ENCODE data around the gene OR8A1. TPM values are rescaled to one million over a fixed set of nuclear protein-coding genes. Genes with fewer than 3 reads are reported as not detected.

Gene OR8A1
- polyA plus RNA-seq (2011; rRNA removed) (not detected in 2 replicates), polyA minus RNA-seq (2011; rRNA and poly(A)+ RNA removed) (not detected in 2 replicates)

DNA sequence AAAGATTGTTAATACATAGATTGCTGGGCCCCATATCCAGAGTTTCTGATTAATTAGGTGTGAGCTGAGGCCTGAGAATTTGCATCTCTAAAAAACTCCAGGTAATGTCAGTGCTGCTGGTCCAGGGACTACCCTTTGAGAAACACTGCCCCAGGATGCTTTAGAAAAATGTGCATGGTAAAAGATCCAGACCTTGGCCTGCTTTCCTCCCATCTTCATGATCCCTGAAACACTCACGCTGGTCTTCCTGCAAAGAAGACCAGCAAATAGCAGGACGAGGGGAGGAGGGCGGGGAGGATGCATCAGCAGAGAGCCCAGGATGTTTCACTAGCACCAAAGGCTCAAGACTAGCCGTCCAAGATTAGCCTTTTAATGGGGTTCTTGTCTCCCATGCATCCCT lies at the start of gene OR8A1:
OR8A1 (plus strand) TSS at position 301 of the 400 bp plus-strand sequence. CDS start 123 bp downstream, outside the sequence.
- CTCF ChIA-PET = no interaction called here
- H3K4me3 ChIP-seq (ENCODE audit: low read depth, low read length) = no peak within 1 kb of the TSS
- DNase-seq (ENCODE audit: low read depth) = no peak
- H3K36me3 ChIP-seq (ENCODE audit: control insufficient read depth, insufficient read depth, low read length) = no peaks in the 10 kb centered on the region
- POLR2A ChIA-PET = no interaction called here
- no peaks in the 10 kb centered on the region for H3K27me3 ChIP-seq (ENCODE audit: control insufficient read depth, insufficient read depth, low read length)
- TF ChIP-seq, protein P1, sequence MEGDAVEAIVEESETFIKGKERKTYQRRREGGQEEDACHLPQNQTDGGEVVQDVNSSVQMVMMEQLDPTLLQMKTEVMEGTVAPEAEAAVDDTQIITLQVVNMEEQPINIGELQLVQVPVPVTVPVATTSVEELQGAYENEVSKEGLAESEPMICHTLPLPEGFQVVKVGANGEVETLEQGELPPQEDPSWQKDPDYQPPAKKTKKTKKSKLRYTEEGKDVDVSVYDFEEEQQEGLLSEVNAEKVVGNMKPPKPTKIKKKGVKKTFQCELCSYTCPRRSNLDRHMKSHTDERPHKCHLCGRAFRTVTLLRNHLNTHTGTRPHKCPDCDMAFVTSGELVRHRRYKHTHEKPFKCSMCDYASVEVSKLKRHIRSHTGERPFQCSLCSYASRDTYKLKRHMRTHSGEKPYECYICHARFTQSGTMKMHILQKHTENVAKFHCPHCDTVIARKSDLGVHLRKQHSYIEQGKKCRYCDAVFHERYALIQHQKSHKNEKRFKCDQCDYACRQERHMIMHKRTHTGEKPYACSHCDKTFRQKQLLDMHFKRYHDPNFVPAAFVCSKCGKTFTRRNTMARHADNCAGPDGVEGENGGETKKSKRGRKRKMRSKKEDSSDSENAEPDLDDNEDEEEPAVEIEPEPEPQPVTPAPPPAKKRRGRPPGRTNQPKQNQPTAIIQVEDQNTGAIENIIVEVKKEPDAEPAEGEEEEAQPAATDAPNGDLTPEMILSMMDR (IDR thresholded peaks at IDR 0.05; ENCODE audit: insufficient read depth, low read depth, low read length) = no peak

- CTCF ChIA-PET = no interaction called here
- TF ChIP-seq, protein P1 (IDR thresholded peaks at IDR 0.05; ENCODE audit: insufficient read depth, low read depth, low read length) = no peak
- POLR2A ChIA-PET = no interaction called here
- H3K4me3 ChIP-seq (ENCODE audit: low read depth, low read length) = no peak overlapping the region
- no peaks in the 10 kb centered on the region for H3K36me3 ChIP-seq (ENCODE audit: control insufficient read depth, insufficient read depth, low read length)
- DNase-seq (ENCODE audit: low read depth) = no peak
- H3K27me3 ChIP-seq (ENCODE audit: control insufficient read depth, insufficient read depth, low read length) = no peaks in the 10 kb centered on the region
These were observed 49.3 kb upstream of the OR8A1 start for GRCh38 chr11:124520550-124520854.

DNA sequence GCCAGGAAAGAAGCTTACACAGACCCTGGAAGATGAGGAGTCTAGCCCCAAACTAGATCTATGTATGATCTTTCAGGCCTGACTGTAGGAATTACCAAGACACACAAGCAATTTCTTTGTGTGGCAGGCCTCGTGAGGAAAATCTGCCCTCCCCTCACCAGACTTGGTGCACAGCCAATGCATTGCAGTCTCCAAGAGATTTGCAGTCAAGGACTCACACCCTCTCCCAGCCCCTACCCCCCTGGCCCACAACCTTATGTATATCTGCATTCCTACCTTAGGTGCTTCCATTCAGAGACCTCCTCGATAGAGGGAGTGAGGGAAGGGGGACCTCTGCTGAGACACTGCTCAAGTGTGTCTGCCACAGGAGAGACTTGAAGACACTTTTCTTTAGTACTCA lies 36.2 kb upstream of the OR8A1 start:
- Histone ChIP-seq H3K27me3 (ENCODE audit: control insufficient read depth, insufficient read depth, low read length) (no peaks in the 10 kb centered on the region), H3K4me3 (ENCODE audit: low read depth, low read length) (no peak overlapping the region), H3K36me3 (ENCODE audit: control insufficient read depth, insufficient read depth, low read length) (no peaks in the 10 kb centered on the region)
- TF ChIP-seq, protein P1 (IDR thresholded peaks at IDR 0.05; ENCODE audit: insufficient read depth, low read depth, low read length) = no peak
- no peak for DNase-seq (ENCODE audit: low read depth)
- ChIA-PET POLR2A (no interaction called here), CTCF (no interaction called here)

DNA sequence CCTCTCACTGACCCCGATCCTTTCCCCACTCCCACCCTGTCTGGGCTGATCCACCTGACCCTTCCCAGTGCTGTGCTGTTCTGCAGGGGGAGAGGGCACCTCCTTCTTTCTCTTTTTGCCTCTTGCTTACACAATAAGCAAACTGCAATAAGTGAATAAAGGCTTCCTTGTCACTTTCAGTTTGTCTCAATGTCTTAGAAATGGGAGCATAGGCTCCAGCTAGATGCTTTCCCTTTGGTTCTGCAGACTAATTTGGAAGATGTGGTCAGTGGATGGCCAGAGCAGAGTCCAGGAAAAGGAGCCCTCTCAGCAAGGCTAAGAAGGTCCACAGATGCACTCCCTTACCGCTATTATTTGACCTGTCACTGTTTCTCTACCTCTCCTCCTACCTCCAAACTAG lies 35.7 kb upstream of the OR8A1 start:
- Histone ChIP-seq H3K27me3 (ENCODE audit: control insufficient read depth, insufficient read depth, low read length) (no peaks in the 10 kb centered on the region), H3K36me3 (ENCODE audit: control insufficient read depth, insufficient read depth, low read length) (no peaks in the 10 kb centered on the region), H3K4me3 (ENCODE audit: low read depth, low read length) (no peak overlapping the region)
- POLR2A ChIA-PET = no interaction called here
- CTCF ChIA-PET = no interaction called here
- TF ChIP-seq, protein P1 (IDR thresholded peaks at IDR 0.05; ENCODE audit: insufficient read depth, low read depth, low read length) = no peak
- no peak for DNase-seq (ENCODE audit: low read depth)

- DNase-seq (ENCODE audit: low read depth) = no peak
- H3K36me3 ChIP-seq (ENCODE audit: control insufficient read depth, insufficient read depth, low read length) = no peaks in the 10 kb centered on the region
- no peaks in the 10 kb centered on the region for H3K27me3 ChIP-seq (ENCODE audit: control insufficient read depth, insufficient read depth, low read length)
- TF ChIP-seq, protein P1 (IDR thresholded peaks at IDR 0.05; ENCODE audit: insufficient read depth, low read depth, low read length) = no peak
- H3K4me3 ChIP-seq (ENCODE audit: low read depth, low read length) = no peak overlapping the region
- ChIA-PET POLR2A (no interaction called here), CTCF (no interaction called here)
These were observed 34.1 kb upstream of the OR8A1 start for GRCh38 chr11:124535552-124536232.
